ENCODE data around the gene DCAF7.
A peak's percentile ranks its signal among the peaks of the same experiment; 100 is the strongest.

DNA sequence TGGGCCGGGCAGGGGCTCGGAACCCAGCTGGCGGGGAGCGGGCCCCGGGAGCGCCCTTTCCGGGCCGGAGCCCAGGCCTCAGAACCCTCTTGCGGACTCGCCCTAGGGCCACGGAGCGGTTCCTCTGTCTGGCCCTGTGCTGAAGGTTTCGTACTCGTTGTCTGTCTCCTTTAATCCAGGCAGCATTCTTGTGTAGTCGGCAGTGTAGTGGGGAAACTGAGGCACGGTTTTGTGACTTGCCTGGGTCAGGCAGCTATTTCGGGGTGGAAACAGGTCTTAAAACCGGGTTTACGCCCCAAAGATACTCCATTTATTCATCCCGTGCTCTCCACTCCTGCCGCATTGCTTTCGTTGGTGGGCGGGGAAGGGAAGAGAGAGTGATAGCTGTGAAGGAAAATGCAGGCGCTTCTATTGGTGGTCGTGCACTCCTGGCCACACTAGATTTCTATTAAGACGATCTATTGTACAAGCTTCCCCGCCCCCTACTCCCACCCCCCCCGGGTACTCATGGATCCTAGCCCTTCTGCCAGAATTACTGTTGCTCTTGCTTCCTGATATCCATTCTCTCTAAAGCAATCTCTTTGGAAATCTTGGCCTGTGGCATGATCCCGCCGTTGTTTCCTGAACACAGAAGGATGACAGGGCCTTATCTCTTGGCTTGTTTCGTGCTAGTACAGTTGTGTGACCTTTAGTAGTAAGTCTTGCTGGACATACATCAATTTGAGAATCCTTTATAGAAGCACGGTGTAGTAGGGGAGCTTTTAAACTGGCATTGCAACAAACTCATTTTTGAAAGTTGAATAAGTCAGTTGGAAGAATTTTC is 751 bp downstream of the DCAF7 start:
- TF ChIP-seq, protein P1, sequence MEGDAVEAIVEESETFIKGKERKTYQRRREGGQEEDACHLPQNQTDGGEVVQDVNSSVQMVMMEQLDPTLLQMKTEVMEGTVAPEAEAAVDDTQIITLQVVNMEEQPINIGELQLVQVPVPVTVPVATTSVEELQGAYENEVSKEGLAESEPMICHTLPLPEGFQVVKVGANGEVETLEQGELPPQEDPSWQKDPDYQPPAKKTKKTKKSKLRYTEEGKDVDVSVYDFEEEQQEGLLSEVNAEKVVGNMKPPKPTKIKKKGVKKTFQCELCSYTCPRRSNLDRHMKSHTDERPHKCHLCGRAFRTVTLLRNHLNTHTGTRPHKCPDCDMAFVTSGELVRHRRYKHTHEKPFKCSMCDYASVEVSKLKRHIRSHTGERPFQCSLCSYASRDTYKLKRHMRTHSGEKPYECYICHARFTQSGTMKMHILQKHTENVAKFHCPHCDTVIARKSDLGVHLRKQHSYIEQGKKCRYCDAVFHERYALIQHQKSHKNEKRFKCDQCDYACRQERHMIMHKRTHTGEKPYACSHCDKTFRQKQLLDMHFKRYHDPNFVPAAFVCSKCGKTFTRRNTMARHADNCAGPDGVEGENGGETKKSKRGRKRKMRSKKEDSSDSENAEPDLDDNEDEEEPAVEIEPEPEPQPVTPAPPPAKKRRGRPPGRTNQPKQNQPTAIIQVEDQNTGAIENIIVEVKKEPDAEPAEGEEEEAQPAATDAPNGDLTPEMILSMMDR (IDR thresholded peaks at IDR 0.05) = no peak
- TF ChIP-seq, protein P2, sequence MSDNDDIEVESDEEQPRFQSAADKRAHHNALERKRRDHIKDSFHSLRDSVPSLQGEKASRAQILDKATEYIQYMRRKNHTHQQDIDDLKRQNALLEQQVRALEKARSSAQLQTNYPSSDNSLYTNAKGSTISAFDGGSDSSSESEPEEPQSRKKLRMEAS (IDR thresholded peaks at IDR 0.05; ENCODE audit: low read depth) = peak; percentile 33; the same call in 1 of the 2 replicates
- TF ChIP-seq FOSL2 (IDR thresholded peaks at IDR 0.05; ENCODE audit: borderline replicate concordance, low read depth) (no peak), SIN3A (IDR thresholded peaks at IDR 0.05; ENCODE audit: borderline replicate concordance, low read depth, low read length) (peak; percentile 50), FOXM1 (IDR thresholded peaks at IDR 0.05; ENCODE audit: low read depth) (no peak), YY1 (IDR thresholded peaks at IDR 0.05; ENCODE audit: low read depth) (no peak), NRF1 (IDR thresholded peaks at IDR 0.05; ENCODE audit: low read depth, low read length) (no peak), POLR2AphosphoS5 (IDR thresholded peaks at IDR 0.05; ENCODE audit: low read depth, low read length) (no peak), JUND (IDR thresholded peaks at IDR 0.05) (no peak), EP300 (IDR thresholded peaks at IDR 0.05; ENCODE audit: borderline replicate concordance in 1 of 2, low read depth in 1 of 2, low read length in 1 of 2) (peak in 1 of 2 experiments; percentile 47; a peak in 1 of 4 replicates)
- TF ChIP-seq, protein P3, sequence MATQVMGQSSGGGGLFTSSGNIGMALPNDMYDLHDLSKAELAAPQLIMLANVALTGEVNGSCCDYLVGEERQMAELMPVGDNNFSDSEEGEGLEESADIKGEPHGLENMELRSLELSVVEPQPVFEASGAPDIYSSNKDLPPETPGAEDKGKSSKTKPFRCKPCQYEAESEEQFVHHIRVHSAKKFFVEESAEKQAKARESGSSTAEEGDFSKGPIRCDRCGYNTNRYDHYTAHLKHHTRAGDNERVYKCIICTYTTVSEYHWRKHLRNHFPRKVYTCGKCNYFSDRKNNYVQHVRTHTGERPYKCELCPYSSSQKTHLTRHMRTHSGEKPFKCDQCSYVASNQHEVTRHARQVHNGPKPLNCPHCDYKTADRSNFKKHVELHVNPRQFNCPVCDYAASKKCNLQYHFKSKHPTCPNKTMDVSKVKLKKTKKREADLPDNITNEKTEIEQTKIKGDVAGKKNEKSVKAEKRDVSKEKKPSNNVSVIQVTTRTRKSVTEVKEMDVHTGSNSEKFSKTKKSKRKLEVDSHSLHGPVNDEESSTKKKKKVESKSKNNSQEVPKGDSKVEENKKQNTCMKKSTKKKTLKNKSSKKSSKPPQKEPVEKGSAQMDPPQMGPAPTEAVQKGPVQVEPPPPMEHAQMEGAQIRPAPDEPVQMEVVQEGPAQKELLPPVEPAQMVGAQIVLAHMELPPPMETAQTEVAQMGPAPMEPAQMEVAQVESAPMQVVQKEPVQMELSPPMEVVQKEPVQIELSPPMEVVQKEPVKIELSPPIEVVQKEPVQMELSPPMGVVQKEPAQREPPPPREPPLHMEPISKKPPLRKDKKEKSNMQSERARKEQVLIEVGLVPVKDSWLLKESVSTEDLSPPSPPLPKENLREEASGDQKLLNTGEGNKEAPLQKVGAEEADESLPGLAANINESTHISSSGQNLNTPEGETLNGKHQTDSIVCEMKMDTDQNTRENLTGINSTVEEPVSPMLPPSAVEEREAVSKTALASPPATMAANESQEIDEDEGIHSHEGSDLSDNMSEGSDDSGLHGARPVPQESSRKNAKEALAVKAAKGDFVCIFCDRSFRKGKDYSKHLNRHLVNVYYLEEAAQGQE (IDR thresholded peaks at IDR 0.05; ENCODE audit: low read depth, low read length) = no peak
- TF ChIP-seq, protein P4, sequence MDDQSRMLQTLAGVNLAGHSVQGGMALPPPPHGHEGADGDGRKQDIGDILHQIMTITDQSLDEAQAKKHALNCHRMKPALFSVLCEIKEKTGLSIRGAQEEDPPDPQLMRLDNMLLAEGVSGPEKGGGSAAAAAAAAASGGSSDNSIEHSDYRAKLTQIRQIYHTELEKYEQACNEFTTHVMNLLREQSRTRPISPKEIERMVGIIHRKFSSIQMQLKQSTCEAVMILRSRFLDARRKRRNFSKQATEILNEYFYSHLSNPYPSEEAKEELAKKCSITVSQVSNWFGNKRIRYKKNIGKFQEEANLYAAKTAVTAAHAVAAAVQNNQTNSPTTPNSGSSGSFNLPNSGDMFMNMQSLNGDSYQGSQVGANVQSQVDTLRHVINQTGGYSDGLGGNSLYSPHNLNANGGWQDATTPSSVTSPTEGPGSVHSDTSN (IDR thresholded peaks at IDR 0.05) = no peak

All from SK-N-SH (cell line).